Thoracic aorta (tissue), 2 donors: Measurements from ENCODE around the gene IGFBP5. TPM values are rescaled to one million over a fixed set of nuclear protein-coding genes. Genes with fewer than 3 reads are reported as not detected.
A peak's percentile ranks its signal among the peaks of the same experiment; 100 is the strongest.

Experiments used
- ATAC-seq: fragments of 150-250 bp; one replicate; pipeline ENCODE4 v1.8.0; 2017; ENCODE audit warnings: low read depth; ENCODE audit not compliant: insufficient number of reproducible peaks, low FRiP score
- DNase-seq: peaks from one replicate; pipeline ENCODE4 v3.0.0-alpha.2; 2020; ENCODE audit warnings: low spot score
- H3K27ac ChIP-seq, 2 donors: fragments of 200-600 bp; sonication (generic); 1 replicate in 1 of 2; 2 replicates in 1 of 2; pipeline ENCODE4 v1.5.1; 2016; ENCODE audit warnings: mild to moderate bottlenecking in 2 of 2, moderate library complexity in 2 of 2
- H3K27me3 ChIP-seq: fragments of 200-600 bp; sonication (generic); replicated peaks from 2 replicates; pipeline ENCODE4 v1.6.0; 2016; ENCODE audit warnings: mild to moderate bottlenecking; ENCODE audit not compliant: insufficient read depth
- H3K36me3 ChIP-seq: fragments of 200-600 bp; sonication (generic); one replicate; pipeline ENCODE4 v1.5.1; 2016
- H3K4me1 ChIP-seq, 2 donors: fragments of 200-600 bp; sonication (generic); 1 replicate in 1 of 2; 2 replicates in 1 of 2; pipeline versions ENCODE4 v1.5.1 to v1.6.0; 2016; ENCODE audit warnings: low read depth in 2 of 2, mild to moderate bottlenecking in 1 of 2; ENCODE audit not compliant: control insufficient read depth in 1 of 2
- H3K4me3 ChIP-seq: fragments of 200-600 bp; sonication (generic); 2 replicates; pipeline ENCODE4 v1.5.1; 2016; ENCODE audit warnings: mild to moderate bottlenecking
- H3K9me3 ChIP-seq: fragments of 200-600 bp; sonication (generic); 2 replicates; pipeline ENCODE4 v1.5.1; 2016
- CTCF ChIP-seq: fragments of 200-600 bp; sonication (generic); IDR thresholded peaks from one replicate; pipeline ENCODE4 v1.5.1; 2019; ENCODE audit warnings: antibody characterized with exemption
- total RNA-seq, 2 donors: library from RNA; depleted of rRNA; stranded (reverse); fragments of >200 nt; gene quantifications; one replicate each; pipeline versions ENCODE4 v1.1.0 to v1.2.3, GENCODE V29; 2016

The IGFBP5 gene
- total RNA-seq, 2 donors from 2014 or later = 482 to 2,105 TPM

- no peak for ATAC-seq
- no peak overlapping the region for H3K27ac ChIP-seq
- no peak for DNase-seq
- no peak overlapping the region for H3K4me3 ChIP-seq
- no peaks in the 10 kb centered on the region for H3K9me3 ChIP-seq
- no peaks in the 10 kb centered on the region for H3K27me3 ChIP-seq
- H3K4me1 ChIP-seq = peaks cover 21 to 36% of the 10 kb centered on the region in 2 donors
- no peak for TF ChIP-seq CTCF
- no peaks in the 10 kb centered on the region for H3K36me3 ChIP-seq
Observed at GRCh38 chr2:216624251-216624650, 71.1 kb downstream of the IGFBP5 start.

- no peak overlapping the region for H3K4me3 ChIP-seq
- no peaks in the 10 kb centered on the region for H3K27me3 ChIP-seq
- ATAC-seq = no peak
- TF ChIP-seq CTCF = no peak
- no peak for DNase-seq
- H3K4me1 ChIP-seq = peaks cover 24 to 42% of the 10 kb centered on the region in 2 donors
- H3K9me3 ChIP-seq = no peaks in the 10 kb centered on the region
- H3K27ac ChIP-seq = peak overlapping the region; percentile 79 to 82
- no peaks in the 10 kb centered on the region for H3K36me3 ChIP-seq
Observed at GRCh38 chr2:216622526-216622925, 72.8 kb downstream of the IGFBP5 start.

Other genes with a start within 250 kb of the IGFBP5 start
- 100 to 1,000 TPM; 422 to 464 TPM for gene RPL37A, start 196.7 kb downstream of the IGFBP5 start, total RNA-seq
- 1,000 to 10,000 TPM in 1 of 2 donors, 100 to 1,000 TPM in 1; 608 to 2,156 TPM for gene IGFBP2, start 62.1 kb downstream of the IGFBP5 start, total RNA-seq
- gene TNP1, start 164.5 kb upstream of the IGFBP5 start, total RNA-seq = not detected